ENCODE results near the gene NRP2. TPM values are rescaled to one million over a fixed set of nuclear protein-coding genes. Genes with fewer than 3 reads are reported as not detected.
A peak's percentile ranks its signal among the peaks of the same experiment; 100 is the strongest.

NRP2 gene
- total and polyA plus RNA-seq, 4 donors, result 3.8 to 17.7 (median 12.2) TPM

DNA sequence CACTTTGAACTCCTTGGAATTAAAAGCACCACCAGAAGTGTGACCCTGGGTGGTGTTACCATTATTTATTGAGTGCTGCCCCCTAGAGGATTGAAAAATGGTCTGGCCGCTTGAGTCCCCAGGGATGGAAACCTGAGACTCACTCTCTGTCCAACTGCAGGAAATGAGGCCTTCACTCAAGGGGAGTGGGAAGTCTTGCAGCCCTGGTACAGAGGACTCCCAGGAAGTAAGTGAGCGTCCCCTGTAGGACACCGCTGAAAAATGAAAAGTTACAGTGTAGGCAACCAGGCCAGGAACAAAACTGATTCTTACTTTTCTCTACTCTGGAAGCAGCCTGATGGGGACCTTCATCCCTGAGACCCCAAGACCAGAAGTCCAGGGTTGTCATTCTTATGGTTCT is 2.2 kb upstream of the NRP2 start:
- no peak overlapping the region for H3K4me3 ChIP-seq (ENCODE audit: low read depth in 1 of 3, low read length in 3 of 3)
- WGBS, result 18% methylated on average over 3 of the region's 3 CpGs
- no peaks in the 10 kb centered on the region for H3K9me3 ChIP-seq (ENCODE audit: control insufficient read depth in 4 of 4, low read length in 3 of 4)
- DNase-seq (ENCODE audit: low spot score), result no peak
- peaks cover 4 to 19% (median 13%) of the 10 kb centered on the region in 4 donors for H3K4me1 ChIP-seq (ENCODE audit: control insufficient read depth in 4 of 4, insufficient read depth in 4 of 4, low read length in 3 of 4)
- H3K9ac ChIP-seq (ENCODE audit: low read depth in 1 of 2, low read length in 2 of 2), result no peak overlapping the region
- H3K36me3 ChIP-seq (ENCODE audit: control insufficient read depth in 4 of 4, insufficient read depth in 3 of 4, low read depth in 1 of 4, low read length in 3 of 4), result no peaks in the 10 kb centered on the region
- no peak overlapping the region for H3K27ac ChIP-seq (ENCODE audit: low read depth in 1 of 2, low read length in 2 of 2)
- peaks cover 0 to 2% (median 0%) of the 10 kb centered on the region in 4 donors for H3K27me3 ChIP-seq (ENCODE audit: control insufficient read depth in 4 of 4, insufficient read depth in 4 of 4, low read length in 3 of 4)
- TF ChIP-seq FOXA1 (IDR thresholded peaks at IDR 0.05) (no peak), CTCF (IDR thresholded peaks at IDR 0.05; ENCODE audit: low read depth, low read length, missing input control) (peak; percentile 66), RAD21 (IDR thresholded peaks at IDR 0.05) (peak; percentile 71 to 82), NR2F2 (IDR thresholded peaks at IDR 0.05) (no peak), FOXA2 (IDR thresholded peaks at IDR 0.05) (no peak), SP1 (IDR thresholded peaks at IDR 0.05) (no peak), ATF3 (IDR thresholded peaks at IDR 0.05) (no peak), HNF4G (IDR thresholded peaks at IDR 0.05) (no peak), GABPA (IDR thresholded peaks at IDR 0.05 in 1 of 2, conservative IDR thresholded peaks at IDR 0.05 in 1 of 2) (no peak), RXRA (IDR thresholded peaks at IDR 0.05) (no peak)
- TF ChIP-seq, protein P1, sequence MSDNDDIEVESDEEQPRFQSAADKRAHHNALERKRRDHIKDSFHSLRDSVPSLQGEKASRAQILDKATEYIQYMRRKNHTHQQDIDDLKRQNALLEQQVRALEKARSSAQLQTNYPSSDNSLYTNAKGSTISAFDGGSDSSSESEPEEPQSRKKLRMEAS (IDR thresholded peaks at IDR 0.05), result no peak
- TF ChIP-seq, protein P2, sequence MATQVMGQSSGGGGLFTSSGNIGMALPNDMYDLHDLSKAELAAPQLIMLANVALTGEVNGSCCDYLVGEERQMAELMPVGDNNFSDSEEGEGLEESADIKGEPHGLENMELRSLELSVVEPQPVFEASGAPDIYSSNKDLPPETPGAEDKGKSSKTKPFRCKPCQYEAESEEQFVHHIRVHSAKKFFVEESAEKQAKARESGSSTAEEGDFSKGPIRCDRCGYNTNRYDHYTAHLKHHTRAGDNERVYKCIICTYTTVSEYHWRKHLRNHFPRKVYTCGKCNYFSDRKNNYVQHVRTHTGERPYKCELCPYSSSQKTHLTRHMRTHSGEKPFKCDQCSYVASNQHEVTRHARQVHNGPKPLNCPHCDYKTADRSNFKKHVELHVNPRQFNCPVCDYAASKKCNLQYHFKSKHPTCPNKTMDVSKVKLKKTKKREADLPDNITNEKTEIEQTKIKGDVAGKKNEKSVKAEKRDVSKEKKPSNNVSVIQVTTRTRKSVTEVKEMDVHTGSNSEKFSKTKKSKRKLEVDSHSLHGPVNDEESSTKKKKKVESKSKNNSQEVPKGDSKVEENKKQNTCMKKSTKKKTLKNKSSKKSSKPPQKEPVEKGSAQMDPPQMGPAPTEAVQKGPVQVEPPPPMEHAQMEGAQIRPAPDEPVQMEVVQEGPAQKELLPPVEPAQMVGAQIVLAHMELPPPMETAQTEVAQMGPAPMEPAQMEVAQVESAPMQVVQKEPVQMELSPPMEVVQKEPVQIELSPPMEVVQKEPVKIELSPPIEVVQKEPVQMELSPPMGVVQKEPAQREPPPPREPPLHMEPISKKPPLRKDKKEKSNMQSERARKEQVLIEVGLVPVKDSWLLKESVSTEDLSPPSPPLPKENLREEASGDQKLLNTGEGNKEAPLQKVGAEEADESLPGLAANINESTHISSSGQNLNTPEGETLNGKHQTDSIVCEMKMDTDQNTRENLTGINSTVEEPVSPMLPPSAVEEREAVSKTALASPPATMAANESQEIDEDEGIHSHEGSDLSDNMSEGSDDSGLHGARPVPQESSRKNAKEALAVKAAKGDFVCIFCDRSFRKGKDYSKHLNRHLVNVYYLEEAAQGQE (IDR thresholded peaks at IDR 0.05), result no peak

DNA sequence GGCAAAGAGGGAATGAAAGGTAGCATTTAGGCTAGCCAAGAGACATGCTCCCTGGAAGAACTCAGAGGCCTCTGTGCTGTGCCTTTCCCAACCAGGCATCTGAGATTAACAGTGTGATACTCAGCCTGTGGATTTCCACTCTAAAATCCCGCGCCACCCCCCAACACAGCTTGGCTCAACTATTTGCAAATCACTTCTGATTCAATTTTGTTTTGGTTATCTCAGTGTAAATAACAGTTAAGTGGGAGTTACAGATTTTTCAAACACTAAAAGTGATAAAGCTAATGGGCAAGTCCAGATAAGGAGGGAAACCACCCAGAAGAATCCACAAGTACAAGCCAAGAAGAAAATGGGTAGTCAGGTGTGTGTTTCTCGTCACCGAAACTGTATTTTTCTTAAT is 1.4 kb upstream of the NRP2 start:
- H3K27me3 ChIP-seq (ENCODE audit: control insufficient read depth in 4 of 4, insufficient read depth in 4 of 4, low read length in 3 of 4), result peaks cover 0 to 2% (median 0%) of the 10 kb centered on the region in 4 donors
- H3K9ac ChIP-seq (ENCODE audit: low read depth in 1 of 2, low read length in 2 of 2), result no peak overlapping the region
- H3K36me3 ChIP-seq (ENCODE audit: control insufficient read depth in 4 of 4, insufficient read depth in 3 of 4, low read depth in 1 of 4, low read length in 3 of 4), result no peaks in the 10 kb centered on the region
- whole genome bisulfite sequencing, result 72% methylated on average over 4 of the region's 4 CpGs
- no peak for TF ChIP-seq CTCF (IDR thresholded peaks at IDR 0.05; ENCODE audit: low read depth, low read length, missing input control)
- TF ChIP-seq, protein P2 (IDR thresholded peaks at IDR 0.05), result no peak
- no peak for TF ChIP-seq JUND (IDR thresholded peaks at IDR 0.05)
- TF ChIP-seq TAF1 (conservative IDR thresholded peaks at IDR 0.05), result no peak
- no peak for TF ChIP-seq FOXA2 (IDR thresholded peaks at IDR 0.05)
- no peak for TF ChIP-seq RAD21 (IDR thresholded peaks at IDR 0.05)
- TF ChIP-seq EGR1 (IDR thresholded peaks at IDR 0.05; ENCODE audit: low read depth in 2 of 2), result no peak
- TF ChIP-seq, protein P1 (IDR thresholded peaks at IDR 0.05), result no peak
- TF ChIP-seq NR2F2 (IDR thresholded peaks at IDR 0.05), result no peak
- no peak for TF ChIP-seq RXRA (IDR thresholded peaks at IDR 0.05)
- TF ChIP-seq ATF3 (IDR thresholded peaks at IDR 0.05), result no peak
- no peak for DNase-seq (ENCODE audit: low spot score)
- H3K4me3 ChIP-seq (ENCODE audit: low read depth in 1 of 3, low read length in 3 of 3), result no peak overlapping the region
- H3K9me3 ChIP-seq (ENCODE audit: control insufficient read depth in 4 of 4, low read length in 3 of 4), result no peaks in the 10 kb centered on the region
- peaks cover 9 to 26% (median 19%) of the 10 kb centered on the region in 4 donors for H3K4me1 ChIP-seq (ENCODE audit: control insufficient read depth in 4 of 4, insufficient read depth in 4 of 4, low read length in 3 of 4)
- H3K27ac ChIP-seq (ENCODE audit: low read depth in 1 of 2, low read length in 2 of 2), result no peak overlapping the region
